SHP77 treated with DMSO at 0.1 percent for 48 hours (cell line): ENCODE data around the gene UBE2K.
"Not testable (repeated sequence)": the region's sequence is repeated elsewhere in the genome, so short reads cannot be mapped to it uniquely, and the experiment has no call there.

Source experiments
- DNase-seq: peaks from one replicate; lab custom pipeline; 2025; lab: John Stamatoyannopoulos, UW

Gene UBE2K

DNA sequence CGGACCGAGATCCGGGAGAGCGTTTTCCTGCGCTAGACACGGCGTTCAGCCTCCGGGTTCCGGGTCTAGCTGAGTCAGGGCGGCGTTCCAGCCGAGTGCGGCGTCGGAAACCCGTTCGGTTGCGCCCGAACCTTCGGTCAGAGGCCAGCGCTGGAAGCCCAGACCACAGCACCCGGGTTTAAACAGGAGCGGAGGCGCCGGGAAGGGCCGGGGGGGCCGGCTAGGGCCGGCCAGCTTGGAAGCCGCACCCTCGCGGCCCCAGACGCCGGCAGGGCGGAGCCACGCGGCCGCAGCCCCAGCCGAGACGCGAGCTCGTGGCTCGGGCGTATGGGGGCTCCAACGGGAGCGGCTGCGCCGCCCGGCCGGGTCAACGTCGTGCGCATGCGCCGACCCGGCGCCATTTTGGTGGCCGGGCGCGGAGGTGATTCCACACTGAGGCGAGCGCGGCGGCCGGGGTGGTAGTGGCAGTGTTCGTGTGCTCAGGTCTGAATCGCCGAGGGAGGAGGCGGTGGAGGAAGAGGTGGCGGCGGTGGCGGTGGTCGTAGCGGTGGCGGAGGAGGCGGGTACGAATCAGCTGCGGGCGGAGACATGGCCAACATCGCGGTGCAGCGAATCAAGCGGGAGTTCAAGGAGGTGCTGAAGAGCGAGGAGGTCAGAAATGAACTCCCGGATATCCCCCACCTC, at the start of gene UBE2K:
TSS of gene UBE2K (plus strand) at position 397 of the 684 bp plus-strand sequence. CDS start at position 589, 192 bp downstream.
- DNase-seq: peak; percentile 22

GRCh38 chr4:39648213-39648612, 49.7 kb upstream of the UBE2K start:
- no peak for DNase-seq

DNA sequence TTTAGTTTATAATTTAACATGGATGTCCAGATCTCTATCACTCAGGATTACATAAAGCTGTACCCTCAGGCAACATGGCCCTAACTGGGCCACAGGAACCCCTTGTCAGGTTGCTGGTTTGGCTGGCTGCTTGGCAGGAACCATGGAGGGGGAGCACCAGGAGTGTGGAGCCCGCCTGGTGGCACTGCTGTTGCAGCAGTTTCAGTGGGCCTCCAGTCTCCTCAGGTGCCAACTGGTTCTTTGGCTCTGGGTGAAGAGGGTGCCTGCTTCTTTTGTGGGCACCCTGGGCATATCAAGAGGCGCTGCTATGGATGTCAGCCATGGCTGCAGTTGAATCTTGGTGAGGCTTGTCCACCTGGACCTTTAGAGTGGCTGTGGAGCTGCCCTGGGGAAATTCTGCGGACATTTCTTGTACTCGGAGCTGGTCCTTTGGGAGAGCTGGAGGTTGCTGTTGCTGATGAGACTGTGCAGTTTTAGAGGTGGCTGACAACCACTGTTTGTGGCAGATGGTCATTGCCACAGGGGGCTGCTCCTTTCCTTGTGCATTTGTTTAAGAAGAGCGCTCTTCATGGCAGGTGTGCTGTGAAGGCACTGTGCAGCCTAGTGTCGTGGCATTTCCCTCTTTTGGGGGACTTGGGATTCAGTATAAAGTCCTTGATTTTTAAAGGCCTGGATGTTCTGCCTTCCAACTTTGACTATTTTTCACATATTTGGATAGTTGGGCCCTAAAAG, 48.9 kb upstream of the UBE2K start:
- no peak for DNase-seq

DNA sequence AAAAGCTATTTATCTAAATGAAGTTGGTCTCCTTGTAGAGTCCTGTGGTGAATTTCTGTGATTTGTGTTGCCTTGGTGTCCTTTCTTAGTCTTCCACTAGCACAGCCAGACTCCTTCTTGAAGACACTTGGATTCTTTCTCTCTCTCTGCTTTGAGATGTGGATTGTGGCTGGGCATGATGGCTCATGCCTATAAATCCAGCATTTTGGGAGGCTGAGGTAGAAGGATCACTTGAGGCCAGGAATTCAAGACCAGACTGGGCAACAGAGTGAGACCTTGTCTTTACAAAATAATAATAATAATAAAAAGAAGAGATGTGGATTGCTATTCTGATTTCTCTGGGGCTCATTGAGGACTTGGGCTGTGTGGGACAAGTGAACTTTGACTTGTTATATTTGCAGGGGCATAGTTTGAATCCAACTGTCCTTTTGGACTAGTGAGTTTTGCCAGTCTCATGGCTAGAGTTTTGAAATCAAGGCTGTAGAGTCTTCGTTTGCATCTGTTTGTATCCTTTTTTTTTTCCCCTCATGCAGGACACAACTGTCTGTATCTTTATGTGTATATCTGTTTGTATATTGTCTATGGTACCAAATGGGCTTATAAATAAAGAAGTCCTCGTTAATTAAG, 48.2 kb upstream of the UBE2K start:
- no peak for DNase-seq

GRCh38 chr4:39651586-39651985, 46.4 kb upstream of the UBE2K start:
- DNase-seq: not testable (repeated sequence)

- DNase-seq: no peak
These were observed 42.7 kb upstream of the UBE2K start for GRCh38 chr4:39655211-39655610.

DNA sequence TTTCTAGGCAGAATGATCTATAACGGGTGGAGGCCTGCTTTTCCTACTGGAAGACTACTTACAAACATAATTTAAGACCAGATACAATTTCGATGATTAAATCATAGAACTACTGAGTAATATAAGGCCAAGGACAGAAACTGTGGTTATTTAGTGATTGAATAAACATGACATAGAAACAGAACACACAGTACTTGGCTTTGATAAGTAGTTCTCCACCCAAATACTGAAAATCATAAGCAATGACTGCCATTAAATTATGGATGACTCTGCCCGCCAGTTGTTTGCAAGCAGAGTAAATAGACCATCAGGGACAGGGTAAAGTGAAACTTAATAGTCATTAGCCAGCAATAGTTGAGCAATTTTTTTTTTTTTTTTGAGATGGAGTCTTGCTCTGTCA, 42.1 kb upstream of the UBE2K start:
- no peak for DNase-seq

DNA sequence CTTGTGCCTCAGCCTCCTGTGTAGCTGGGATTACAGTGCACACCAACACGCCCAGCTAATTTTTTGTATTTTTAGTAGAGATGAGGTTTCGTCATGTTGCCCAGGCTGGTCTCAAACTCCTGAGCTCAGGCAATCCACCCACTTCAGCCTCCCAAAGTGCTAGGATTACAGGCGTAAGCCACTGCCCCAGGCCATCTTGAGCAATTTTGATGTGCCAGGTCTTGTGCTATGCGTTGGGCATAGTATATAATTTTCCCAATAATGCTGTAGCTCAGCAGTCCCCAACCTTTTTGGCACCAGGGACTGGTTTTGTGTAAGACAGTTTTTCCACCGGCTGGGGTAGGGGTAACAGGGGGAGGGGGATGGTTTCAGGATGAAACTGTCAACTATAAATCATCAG, 41.3 kb upstream of the UBE2K start:
- DNase-seq: not testable (repeated sequence)

DNA sequence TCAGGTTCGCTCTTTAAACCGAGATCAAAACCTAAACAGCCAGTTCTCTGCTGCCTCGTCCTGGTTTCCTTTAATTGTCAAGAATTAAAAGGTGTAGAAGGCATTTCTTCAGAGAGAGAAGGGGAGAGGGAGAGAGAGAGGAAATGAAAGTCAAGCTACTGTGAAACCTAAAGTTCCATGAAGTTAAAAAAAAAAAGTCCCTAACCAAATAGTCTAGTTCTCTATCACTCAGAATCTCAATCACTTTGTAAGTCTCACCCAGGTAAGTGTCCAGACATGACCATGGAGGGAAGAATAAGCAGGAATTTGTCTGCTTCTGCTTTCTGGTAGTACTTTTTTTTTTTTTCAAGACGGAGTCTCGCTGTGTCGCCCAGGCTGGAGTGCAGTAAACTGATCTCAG, 40.5 kb upstream of the UBE2K start:
- DNase-seq: no peak

DNA sequence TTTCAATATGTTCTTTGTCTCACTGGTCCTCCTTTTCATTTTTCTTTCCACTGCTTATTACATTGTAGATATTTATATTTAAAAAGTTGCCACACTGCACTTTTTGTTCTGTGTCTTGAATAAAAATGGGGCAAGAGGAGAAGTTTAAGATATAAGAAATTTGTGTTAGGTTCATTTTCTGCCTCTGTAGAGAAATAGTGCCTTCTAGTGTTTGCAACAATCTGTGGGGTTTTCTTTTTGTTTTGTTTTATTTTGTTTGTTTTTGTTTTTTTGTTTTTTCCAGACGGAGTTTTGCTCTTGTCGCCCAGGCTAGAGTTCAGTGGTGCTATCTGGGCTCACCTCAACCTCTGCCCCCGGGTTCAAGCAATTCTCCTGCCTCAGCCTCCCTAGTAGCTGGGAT, 39.2 kb upstream of the UBE2K start:
- no peak for DNase-seq

DNA sequence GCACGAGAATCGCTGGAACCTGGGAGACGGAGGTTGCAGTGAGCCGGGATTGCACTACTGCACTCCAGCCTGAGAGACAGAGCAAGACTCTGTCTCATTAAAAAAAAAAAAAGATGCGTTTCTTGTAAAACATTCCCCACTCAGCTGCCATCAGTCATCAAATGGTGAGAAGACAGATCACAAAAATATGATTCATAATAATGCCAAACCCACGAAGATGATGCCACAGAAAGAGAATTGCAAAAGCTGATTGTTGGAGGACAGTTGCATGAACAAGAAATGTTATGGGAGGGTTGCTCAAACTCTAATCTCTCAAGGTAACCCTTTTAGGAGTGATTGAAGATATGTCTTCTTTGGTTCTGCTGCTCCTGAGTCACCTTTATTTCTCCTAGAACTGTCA, 37.9 kb upstream of the UBE2K start:
- DNase-seq: no peak

DNA sequence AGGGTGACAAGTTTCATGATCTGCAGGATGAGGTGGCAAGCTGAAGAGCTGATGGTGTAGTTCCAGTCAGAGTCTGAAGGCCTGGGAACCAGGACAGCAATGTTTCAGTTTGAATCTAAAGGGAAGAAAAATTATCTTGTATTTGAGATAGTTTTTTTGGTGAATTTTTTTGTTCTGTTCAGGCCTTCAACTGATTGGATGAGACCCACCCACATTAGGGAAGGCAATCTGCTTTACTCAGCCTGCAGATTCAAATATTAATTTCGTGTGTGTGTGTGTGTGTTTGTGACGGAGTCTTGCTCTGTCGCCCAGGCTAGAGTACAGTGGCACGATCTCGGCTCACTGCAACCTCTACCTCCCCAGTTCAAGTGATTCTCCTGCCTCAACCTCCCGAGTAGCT, 37.2 kb upstream of the UBE2K start:
- DNase-seq: no peak

DNA sequence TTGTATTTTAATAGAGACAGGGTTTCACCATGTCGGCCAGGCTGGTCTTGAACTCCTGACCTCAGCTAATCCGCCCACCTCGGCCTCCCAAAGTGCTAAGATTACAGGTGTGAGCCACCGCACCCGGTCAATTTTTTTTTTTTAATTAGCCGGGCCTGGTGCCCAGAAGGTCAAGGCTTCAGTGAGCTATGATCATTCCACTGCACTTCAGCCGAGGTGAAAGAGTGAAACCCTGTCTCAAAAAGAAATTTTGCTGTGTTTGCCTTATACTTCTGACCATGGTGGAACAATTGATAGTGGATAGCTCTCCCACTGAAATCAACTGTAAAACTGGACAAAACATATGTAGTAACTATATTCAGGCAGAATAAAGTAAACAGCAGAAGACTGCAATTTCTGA, 35.3 kb upstream of the UBE2K start:
- no peak for DNase-seq

- DNase-seq: no peak
These were observed 32.9 kb upstream of the UBE2K start for GRCh38 chr4:39664828-39665731.

DNA sequence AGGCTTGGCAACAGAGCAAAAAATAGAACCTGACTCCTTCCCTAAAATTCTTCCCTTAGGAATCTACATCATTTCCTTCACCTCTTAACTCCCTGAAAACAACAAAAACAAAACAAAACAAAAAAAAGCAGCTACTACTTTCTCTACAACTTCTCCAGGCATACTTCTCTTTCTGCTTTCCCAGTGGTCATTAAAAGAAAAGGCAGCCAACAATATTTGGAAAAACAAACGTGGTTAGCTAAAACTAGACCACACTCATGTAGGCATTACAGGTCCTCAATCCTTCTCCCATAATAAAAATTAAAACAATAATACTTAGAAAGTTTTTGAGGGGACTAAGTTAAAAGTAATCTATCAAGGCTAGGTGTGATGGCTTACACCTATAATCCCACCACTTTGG, 30.2 kb upstream of the UBE2K start:
- DNase-seq: no peak

GRCh38 chr4:39668887-39669286, 29.0 kb upstream of the UBE2K start:
- no peak for DNase-seq

DNA sequence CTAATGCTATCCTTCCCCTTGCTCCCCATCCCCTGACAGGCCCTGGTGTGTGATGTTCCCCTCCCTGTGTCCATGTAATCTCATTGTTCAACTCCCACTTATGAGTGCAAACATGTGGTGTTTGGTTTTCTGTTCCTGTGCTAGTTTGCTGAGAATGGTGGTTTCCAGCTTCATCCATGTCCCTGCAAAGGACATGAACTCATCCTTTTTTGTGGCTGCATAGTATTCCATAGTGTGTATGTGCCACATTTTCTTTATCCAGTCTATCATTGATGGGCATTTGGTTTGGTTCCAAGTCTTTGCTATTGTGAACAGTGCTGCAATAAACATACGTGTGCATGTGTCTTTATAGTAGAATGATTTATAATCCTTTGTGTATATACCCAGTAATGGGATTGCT, 27.6 kb upstream of the UBE2K start:
- not testable (repeated sequence) for DNase-seq

- not testable (repeated sequence) for DNase-seq
These were observed 22.3 kb upstream of the UBE2K start for GRCh38 chr4:39675681-39676080.

- not testable (repeated sequence) for DNase-seq
These were observed 16.9 kb upstream of the UBE2K start for GRCh38 chr4:39681003-39681402.

GRCh38 chr4:39682138-39682537, 15.8 kb upstream of the UBE2K start:
- DNase-seq: no peak

- DNase-seq: no peak
These were observed 11.9 kb upstream of the UBE2K start for GRCh38 chr4:39685990-39686389.

DNA sequence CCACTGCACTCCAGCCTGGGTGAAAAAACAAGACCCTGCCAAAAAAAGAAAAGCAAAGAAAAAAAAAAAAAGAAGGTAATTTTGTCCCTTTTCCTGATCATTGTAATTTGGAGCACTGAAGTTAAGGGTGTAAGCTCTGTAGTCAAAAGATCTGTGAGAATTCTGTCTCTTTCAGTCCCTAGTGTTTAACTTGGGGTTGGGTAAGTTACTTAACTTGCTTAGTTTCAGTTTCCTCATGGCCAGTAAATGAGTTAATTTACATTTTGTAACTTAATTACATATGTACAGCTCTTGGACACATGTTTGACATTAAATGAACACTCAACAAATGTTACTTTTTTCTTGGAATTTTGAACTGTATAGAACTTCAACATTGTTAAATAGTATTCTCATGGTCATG, 10.9 kb upstream of the UBE2K start:
- DNase-seq: no peak
